GM18951 (cell line): Measurements from ENCODE around the gene MROH9.
"Not testable (repeated sequence)": the region's sequence is repeated elsewhere in the genome, so short reads cannot be mapped to it uniquely, and the experiment has no call there.

Experiments
- POLR2A ChIP-seq: IDR thresholded peaks from 4 replicates; pipeline ENCODE4 v1.6.1; 2011; ENCODE audit warnings: mild to moderate bottlenecking; ENCODE audit not compliant: insufficient read length, insufficient read depth; ENCODE audit errors: extremely low read depth
- in situ Hi-C: fragments of 300-500 bp; cut with MboI; formaldehyde crosslinking; loops from one replicate; pipeline ENCODE4 v1.12.0; 2022; ENCODE audit warnings: low sequenced_read_pairs, mixed read lengths, inconsistent platforms; ENCODE audit not compliant: unreplicated experiment

The MROH9 gene, protein sequence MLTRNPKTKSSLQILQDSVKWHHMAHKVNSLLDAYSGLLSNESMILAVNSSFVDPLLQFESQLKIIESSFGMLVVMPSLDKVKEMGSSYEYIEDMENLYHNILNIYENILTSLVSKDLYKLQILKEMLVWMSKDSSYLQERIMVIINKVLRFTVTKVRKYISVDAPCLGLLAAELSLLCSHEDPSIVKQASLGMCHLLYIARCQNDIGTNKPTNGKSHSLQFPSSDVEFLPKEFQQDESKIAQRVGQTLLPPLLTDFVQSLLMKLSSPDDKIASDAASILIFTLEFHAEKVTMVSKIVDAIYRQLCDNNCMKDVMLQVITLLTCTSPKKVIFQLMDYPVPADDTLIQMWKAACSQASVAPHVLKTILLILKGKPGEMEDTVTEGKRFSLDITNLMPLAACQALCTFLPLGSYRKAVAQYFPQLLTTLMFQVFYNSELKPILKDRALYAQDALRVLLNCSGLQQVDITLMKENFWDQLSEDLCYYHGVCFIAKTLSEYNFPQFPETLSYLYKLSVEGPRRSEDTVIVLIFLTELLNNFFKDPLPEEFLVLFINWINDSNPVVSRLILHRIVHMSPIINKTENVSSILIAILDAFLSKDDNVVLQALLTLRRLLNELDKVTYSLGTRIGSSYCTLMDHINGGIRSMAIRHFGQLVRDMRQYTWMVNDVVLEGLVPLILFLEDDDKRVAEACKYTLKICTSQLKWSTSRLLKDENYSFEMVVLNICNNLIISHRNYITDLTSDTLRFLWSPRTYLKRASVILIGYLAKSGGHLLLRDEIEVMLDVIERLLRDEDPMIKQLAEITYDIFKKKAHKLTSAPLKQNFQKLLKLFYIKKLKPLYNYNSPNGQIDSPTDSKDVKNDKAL

DNA sequence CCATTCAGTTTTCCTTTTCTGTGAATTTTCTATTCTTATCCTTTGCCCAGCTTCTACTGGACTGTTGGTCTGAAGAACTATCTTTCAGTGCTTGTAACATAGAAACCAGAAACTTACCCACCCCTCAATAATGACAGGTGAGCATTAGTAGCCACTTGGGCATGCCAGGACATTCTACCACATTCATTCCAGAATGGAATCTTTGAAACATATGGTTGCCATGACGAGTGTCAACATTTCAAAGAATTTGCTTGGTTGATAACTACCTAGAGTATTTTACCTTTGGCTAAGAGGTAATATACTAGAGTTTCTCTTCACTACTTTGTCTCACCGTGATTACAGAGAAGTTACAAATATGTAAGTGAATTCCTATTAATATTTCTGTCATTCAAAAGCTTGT, at the start of gene MROH9:
Gene MROH9, plus strand, starts transcription at position 304 of the 400 bp plus-strand sequence. CDS start 10,023 bp downstream, outside the sequence.
- in situ Hi-C loops = no loop called here
- no peak for TF ChIP-seq POLR2A

DNA sequence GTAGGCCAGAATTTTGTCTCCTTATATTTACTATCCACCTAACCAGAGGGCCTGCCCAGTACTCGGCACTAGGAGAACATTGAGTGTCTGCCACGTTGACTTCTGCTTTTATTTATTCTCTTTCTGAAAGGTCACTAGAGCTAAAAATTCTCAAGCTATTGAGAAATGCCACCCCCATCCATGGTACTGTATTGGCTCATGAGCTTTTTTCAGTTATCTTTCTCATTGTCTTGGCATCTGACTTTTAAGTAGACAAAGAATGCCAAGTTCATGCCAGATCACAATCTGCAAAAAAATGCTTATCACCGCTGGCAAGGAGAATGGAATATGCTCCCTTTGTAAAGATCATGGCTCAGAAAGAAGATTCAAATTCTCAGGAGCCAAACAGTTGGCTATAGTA, 49.8 kb upstream of the MROH9 start:
- TF ChIP-seq POLR2A = no peak
- in situ Hi-C loops = loop anchor here (25.0 kb wide), 1 partner anchor 948 kb away; no protein-coding TSS in a partner anchor

DNA sequence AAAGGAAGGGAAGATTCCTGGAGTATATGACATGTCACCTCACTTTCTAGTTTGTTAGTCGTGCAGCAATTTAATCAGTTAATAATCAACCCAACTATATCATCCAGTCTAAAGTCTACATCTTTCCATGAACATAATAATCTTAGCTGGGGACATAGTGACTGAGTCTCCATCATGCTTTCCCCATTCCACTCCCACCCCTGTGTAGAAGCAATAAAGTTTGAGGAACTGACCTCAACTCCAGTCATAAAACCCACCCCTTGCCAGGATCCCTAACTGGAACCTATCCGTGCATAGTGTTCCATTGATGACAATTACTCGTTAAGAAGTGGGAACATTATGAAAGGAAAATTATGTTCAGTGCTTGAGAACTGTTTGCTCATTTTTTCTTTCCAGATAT, 48.9 kb upstream of the MROH9 start:
- in situ Hi-C loops = loop anchor here (25.0 kb wide), 1 partner anchor 949 kb away; no protein-coding TSS in a partner anchor
- TF ChIP-seq POLR2A = no peak

DNA sequence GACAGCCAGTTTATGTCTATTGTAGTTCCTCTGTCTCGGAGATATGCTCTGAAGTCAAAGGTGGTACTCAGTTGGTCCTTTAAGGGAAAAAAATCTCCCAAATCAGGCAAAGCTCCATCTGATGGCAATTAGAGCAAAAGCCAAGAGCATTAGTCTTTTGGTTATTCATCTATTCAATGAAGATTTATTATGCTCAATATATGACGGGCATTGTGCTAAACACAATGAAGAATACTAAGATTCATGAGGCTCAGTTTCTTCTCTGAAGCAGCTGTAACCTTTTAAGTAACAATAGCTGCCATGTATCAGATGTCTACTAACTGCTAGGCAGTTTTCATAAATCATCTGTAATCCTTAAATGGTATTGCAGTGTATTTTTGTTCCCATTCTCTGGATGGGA, 47.6 kb upstream of the MROH9 start:
- no peak for TF ChIP-seq POLR2A
- in situ Hi-C loops = loop anchor here (25.0 kb wide), 1 partner anchor 950 kb away; no protein-coding TSS in a partner anchor

DNA sequence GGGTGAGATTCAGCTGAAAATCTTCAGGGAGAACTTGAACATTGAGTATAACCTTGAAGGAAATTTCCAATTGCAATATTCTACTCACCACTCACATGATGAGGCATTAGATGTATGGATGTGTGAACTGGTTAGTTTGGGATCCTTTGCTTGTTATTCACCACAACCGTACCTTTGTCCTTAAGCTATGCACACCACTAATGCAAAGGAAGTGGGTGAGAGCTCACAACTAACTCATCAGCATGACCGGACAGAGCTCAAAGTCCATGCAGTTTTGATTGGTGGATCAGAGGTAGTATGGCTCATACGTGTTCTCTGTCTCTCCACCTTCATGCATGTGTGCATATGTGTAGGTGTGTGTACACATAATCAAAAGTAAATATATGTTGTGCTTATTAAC, 43.5 kb upstream of the MROH9 start:
- TF ChIP-seq POLR2A = no peak
- in situ Hi-C loops = loop anchor here (25.0 kb wide), 1 partner anchor 955 kb away; no protein-coding TSS in a partner anchor

DNA sequence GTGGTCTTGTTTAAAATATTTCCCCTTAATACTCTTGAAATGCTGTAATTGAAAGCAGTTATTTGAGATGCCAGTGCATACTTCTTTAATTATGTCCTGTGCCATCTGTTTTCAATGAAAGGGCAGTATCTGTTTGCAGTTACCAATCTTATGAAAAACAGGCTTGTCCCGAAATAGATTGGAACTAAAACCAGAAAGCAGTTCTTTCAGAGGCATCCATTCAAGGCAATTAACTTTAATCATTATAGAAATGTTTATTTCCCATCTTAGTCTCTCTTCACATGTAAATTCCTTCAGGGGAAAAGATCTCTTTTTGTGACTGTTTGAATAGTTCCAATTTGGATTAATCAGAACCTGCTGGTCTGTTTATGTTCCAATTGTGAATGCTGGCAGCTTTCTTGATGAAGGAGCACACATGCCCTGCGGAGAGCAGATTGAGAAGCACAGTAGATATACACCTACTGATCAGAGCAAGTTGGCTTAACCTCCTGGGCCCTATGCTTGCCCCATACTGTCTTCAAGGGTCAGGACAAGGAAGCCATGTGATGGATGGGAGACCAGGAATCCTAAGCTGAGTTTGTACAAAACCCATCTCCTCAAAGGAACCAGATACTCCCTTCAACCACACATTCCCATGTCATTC, 41.6 kb upstream of the MROH9 start:
- in situ Hi-C loops = loop anchor here (25.0 kb wide), 1 partner anchor 956 kb away; no protein-coding TSS in a partner anchor

DNA sequence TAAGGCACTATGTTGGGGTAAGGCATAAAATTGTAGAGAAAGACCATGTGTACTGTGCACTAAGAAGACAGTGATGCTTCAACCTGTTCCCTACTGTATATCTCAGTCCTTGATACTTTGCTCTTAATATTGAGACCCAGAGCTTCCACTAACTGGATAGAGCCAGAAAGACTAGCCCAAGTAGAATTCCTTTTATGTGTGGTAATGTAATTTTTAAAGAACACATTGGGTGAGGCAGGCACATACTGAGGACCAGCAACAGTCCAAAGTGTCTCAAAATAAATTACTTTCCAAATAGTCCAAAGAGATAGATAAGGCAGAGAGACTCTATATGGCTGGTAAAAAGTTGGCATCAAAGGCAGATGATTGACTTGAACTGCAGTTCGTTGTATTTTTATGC, 31.4 kb upstream of the MROH9 start:
- no peak for TF ChIP-seq POLR2A
- in situ Hi-C loops = no loop called here

More for the DNA sequence above, 41.6 kb upstream of the MROH9 start:
- no peak for TF ChIP-seq POLR2A

DNA sequence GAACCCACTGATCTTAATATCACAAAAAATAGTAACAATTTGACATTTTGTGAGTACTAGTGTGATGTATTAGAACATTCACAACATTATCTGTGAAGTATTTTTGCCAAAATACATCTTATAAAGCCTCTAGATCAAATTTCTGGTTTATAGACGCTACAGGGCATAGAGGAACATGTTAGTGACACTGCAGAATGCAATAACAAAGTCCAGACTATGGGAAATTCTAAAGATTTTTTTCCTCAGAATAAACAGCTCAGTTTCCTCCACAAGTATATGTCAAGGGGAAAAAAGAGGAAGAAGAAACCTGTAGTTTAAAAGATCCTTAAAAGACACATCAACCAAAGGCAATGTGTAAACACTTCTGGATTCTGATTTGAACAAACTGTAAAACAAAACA, 26.4 kb upstream of the MROH9 start:
- in situ Hi-C loops = no loop called here
- TF ChIP-seq POLR2A = no peak

DNA sequence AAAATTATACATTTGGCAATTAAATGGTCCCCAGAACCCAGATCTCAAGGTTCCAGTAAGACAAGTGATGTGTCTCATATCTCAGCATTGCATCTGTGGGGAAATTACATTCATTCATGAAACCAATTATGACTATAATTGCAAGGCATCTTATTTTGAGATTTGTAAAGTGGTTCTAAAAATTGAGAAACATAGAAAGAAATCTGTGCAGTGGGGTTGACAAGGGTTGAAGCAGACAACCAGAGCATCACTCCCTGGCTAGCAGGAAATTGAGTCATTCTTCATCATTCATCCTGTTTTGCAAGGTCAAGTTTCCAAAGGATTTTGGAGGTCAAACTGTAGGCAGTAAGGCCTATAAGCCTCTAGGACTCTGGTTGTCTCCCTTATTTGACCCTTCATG, 25.1 kb upstream of the MROH9 start:
- in situ Hi-C loops = no loop called here
- no peak for TF ChIP-seq POLR2A

DNA sequence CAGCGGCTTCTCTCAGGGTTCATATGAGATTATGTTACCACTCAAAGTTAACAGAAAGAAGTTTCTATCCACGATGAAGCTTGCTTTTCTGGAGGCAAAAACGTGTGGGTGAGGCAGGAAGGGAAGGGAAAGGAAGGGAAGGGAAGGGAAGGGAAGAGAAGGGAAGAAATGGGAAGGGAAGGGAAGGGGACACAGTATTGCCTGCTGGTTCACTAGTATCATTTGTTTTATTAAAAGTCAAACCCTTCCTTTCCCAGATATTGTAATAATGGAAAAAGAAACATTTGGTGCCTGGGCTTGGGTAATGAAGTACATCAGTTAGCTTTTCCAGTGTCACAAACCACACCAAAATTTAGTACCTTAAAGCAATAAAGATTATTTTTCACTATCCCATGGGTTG, 18.0 kb upstream of the MROH9 start:
- in situ Hi-C loops = no loop called here

DNA sequence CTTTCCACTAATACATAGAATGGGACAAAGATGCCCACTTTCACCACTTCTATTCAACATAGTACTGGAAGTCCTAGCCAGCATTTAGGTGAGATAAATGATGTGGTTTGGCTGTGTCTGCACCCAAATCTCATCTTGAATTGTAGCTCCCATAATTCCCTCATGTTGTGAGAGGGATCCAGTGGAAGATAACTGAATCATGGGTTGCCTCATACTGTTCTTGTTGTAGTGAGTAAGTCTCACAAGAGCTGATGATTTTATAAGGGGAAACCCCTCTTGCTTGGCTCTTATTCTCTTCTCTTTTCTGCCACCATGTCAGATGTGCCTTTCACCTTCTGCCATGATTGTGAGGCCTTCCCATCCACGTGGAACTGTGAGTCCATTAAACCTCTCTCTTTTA, 10.7 kb upstream of the MROH9 start:
- in situ Hi-C loops = not testable (repeated sequence)

More for the DNA sequence above, 18.0 kb upstream of the MROH9 start:
- TF ChIP-seq POLR2A = no peak

DNA sequence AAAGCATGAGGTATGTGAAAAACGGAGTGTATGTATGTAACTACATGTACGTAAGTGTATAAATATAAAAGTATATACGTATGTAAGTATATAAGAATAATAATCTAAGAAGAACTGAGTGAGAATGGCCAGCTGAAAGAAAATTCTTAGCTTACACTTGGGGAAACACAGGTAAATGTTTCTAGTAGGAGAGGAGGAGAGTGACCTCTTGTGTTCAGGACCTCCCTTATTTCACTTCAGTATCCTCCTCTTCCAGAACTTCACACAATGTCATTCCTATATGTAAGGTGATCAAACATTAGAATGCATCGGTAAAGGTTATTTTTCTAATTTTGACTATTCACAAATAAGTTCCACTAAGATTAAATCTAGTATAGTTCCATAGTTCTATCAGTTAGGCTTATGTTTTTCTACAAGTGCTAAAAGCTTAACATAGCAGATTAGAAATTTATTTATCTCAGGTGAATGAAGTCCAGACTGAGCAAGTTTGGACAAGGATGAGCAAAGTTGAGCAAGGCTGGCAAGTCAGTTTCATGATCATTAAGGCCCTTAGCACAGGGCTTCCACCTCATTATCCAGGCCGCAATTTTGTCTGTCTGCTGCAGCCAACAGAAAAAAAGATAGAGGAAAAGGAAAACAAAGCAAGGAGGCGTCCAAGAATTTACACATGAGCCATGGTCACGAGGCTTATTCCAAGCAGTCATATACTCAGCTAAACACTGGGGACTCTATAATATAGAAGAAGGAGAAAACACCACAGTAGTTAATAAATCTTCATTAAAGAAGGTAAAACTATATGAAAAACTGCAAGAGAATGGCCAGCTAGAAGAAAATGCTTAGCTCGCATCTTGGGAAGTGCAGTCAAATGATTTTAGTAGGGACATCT, 7.1 kb upstream of the MROH9 start:
- in situ Hi-C loops = no loop called here
- TF ChIP-seq POLR2A = no peak
